Measurements from ENCODE around the gene VAPB.

The VAPB gene

DNA sequence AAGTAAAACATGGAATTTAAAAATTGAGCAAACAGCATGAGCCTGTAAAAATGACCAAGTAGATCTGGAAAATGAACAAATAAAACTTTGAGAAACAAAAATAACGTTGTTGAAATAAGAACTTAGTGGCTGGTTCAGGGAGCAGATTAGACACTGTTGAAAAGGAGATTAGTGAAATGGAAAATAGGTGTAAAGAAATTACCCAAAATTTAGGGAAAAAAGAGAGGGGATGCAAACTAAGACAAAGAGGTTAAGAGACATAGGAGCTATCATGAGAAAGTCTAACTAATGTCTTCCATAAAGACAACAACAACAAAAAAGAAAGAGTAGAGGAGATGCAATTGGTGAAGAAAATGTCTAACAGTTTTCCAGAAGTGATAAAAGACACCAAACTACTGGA lies 97.2 kb downstream of the VAPB start:
- DNase-seq = no peak

DNA sequence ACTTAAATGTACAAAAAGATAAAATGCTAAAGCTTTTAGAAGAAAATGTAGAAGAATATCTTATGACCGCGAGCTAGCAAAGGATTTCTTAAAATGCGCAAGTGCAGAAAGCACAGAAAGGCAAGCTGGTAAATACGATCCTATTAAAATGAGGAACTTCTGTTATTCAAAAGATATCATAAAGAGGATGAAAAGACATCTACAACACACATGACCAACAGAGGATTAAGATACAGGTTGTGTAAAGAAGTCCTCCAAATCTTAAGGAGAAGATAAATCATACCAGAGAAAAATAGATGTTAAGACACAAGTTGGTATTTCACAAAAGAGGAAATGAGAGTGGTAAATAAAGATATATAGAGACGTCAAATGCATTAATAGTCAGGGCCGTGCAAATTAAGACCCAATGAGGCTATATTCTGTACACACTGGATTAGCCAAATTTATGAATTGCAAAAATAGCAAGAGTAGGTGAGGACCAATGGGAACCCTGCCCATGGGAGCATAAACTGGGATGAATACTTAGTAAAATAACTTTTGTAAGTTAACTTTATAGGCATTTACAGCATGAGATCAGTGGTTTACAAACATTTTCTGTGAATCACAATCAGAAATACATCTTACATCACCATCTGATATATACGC lies 103.2 kb downstream of the VAPB start:
- DNase-seq = no peak

DNA sequence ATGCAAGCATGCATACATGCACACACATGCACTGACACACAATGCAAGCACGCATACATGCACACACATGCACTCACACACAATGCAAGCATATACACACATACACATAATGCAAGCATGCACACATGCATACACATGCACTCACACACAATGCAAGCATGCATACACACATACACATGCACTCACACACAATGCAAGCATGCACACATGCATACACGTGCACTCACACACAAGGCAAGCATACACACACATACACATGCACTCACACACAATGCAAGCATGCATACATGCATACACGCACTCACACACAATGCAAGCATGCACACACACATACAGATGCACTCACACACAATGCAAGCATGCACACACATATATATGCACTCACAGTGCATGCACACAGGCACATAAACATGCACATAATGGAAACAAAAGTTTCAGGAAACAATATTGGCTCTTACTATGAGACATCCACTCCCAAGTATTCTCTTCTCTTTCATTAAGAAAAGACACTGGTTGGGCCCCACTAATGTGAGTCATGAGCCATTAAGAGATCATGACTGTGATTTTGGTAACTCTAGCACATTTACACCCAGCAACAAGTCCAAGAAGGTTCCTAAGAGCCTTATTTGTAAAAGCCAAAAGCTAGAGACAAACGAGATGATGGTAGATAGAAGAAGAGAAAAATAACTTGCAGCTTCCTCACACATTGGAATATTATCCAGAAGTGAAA lies 103.9 kb downstream of the VAPB start:
- DNase-seq = no peak

DNA sequence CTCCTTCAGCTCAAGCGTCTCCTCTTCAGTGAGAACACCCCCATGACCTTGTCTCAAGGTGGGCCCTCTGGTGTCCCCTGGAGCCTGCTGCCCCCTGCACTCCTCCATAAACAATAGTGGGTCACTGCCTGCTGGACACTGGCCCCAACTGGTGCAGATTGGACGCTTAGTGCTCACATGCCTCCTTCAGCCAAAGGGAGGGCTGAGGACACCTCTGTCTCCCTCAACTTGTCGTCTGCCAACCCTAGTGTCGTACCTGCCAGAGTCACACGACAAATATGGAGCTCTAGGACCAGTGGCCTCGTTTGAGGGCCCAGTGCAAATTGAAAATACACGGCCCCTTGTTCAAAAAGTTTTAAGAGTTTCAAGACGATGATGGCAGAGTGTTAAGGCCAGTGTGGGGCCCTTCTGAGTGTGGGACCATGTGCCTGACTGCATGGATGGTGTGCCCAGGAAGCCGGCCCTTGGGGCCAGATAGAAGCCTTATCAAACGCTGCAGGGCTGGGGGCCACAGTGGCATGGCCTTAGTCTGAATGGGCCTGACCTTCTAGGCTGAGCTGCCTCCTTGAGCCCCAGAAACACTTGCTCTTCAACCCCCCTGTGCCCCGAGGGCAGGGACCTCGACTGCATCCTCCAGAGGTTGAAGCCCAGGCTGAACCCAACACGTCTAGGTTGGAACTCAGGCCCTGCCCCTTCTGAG lies 106.0 kb downstream of the VAPB start:
- no peak for DNase-seq

- DNase-seq = no peak
Observed at GRCh38 chr20:58495623-58496428, 106.8 kb downstream of the VAPB start.

DNA sequence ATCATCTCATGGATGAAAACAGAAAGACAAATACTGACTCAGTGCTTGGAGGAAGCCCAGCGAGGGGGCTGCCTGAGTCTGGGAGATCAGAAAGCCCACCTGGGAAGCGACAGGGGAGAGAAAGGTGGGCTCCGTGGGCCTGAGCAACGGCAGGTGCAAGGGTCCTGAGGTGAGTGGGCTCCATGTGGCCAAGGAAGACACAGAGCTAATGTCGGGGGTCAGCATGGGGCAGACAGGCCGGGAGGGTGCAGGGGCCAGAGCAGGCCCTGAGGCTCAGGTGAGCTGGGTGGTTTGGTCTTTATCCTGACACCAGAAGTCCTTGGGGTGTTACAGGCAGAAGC lies 107.4 kb downstream of the VAPB start:
- DNase-seq = no peak

- DNase-seq = no peak
Observed at GRCh38 chr20:58497076-58497641, 108.1 kb downstream of the VAPB start.

DNA sequence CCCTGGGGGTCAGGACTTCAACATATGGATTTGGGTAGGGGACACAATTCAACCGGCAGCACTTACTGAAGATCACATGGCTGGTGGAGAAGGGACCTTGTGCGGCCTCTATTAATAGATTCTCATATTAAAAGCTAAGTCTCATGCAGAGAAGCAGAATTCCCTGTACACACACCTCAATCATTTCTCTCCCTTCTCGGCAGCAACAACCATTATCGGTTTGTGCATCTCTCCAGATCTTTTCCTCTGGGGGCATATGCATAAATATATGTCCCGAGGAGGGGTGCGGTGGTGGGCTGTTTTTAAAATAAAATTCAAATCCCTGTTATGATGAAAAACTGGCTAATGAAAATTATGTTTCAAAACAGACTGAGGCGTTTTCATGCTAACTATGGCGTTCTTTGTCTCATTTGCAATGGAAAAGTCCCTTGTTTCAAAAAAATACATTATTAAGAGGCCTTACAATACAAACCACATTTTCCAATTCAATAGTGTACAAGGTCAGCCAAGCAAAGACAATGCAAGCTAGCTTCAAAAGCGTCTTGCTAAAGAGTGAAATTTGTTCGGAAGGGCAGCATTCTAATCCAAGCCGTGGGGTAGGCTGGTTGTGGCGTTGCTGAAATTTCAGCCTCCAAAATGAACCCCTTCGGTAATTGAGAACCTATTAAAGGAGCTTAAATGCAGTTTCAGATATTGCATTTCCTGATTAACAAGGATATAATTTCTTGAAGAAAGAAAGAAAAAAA lies 108.9 kb downstream of the VAPB start:
- no peak for DNase-seq

GRCh38 chr20:58498470-58499068 lies 109.5 kb downstream of the VAPB start:
- no peak for DNase-seq

DNA sequence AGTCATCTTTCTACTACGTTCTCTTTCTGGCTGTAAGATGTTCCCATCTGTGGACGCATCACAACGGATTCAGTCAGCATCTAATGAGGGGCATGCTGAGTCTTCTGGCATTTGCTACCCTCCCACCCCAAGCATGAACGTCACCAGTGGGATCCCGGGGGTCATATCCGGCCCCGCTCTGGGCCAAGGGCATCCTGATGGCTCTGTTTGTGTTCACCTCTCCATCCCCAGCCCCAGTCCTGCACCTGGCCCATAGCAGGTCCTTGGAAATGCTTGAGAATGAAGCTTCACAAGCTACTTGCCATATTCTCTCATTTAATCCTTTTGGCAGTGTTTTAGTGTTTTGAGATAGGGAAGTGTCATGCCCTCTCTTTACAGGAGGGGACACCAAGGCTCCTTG lies 111.2 kb downstream of the VAPB start:
- no peak for DNase-seq

Measured in NCI-H2029 (cell line).